GM19452 (cell line): ENCODE data around the gene DDX41.
A peak's percentile ranks its signal among the peaks of the same experiment; 100 is the strongest.

ENCODE experiments used
- ATAC-seq: cut with Tn5 transposase; IDR thresholded peaks from one replicate; pipeline ENCODE4 v1.9.1; 2021; ENCODE audit not compliant: unreplicated experiment

DDX41 gene

DNA sequence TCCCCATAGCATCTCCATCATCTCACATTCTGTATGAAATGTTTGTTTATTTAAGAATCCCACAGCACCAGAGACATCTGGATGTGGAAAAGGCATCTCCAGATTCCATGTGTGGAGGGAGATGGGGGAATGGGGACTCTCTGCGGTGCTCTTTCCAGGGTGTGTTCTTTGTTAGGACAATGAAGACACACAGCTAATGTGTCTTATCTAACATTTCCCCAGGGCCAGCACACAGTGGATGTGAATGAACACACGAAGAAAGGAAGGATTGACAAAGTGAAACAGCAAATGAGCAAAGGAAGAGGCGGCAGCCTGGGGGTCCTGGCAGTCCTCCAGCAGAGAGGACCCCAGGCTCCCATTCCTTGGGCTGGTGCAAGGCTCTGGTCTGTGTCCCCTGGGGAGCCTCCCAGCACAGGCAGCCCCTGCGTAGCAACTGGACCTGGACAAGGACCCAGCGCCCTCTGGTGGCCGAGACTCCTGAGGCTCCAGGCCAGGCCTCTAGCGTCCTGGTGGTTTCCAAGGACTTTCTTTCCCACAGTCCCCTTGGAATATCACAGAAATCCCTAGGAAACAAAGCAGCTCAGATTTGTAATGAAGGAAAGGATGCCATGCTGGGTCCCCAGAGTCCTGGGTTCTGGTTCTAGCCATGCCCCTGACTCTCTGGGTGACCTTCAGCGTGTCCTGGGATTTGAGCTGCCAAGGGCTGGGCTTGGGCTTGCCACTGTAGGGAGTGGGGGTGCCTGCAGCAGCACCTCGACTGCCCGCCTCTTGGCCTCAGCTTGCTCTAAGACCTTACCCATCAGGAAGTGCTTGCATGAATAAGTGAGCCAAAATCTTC lies 15.9 kb downstream of the DDX41 start:
- peak; percentile 31 for ATAC-seq

DNA sequence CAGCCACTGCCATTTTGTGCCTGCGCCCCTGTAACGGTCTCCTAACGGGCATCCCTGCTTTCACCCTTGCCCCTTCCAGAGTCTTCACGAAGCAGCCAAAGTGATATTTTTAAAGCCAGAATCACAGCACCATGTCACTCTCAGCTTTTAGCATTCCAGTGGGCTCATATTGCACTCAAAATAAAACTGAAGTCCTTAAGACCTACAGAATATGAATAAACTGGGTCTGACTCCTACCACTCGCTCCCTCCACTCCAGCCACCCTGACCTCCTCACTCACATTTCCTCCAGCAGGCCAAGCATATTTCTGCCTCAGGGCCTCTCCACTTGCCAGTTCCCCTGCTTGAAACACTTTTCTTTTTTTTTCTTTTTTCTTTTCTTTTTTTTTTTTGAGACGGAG lies 16.9 kb downstream of the DDX41 start:
- ATAC-seq: no peak

DNA sequence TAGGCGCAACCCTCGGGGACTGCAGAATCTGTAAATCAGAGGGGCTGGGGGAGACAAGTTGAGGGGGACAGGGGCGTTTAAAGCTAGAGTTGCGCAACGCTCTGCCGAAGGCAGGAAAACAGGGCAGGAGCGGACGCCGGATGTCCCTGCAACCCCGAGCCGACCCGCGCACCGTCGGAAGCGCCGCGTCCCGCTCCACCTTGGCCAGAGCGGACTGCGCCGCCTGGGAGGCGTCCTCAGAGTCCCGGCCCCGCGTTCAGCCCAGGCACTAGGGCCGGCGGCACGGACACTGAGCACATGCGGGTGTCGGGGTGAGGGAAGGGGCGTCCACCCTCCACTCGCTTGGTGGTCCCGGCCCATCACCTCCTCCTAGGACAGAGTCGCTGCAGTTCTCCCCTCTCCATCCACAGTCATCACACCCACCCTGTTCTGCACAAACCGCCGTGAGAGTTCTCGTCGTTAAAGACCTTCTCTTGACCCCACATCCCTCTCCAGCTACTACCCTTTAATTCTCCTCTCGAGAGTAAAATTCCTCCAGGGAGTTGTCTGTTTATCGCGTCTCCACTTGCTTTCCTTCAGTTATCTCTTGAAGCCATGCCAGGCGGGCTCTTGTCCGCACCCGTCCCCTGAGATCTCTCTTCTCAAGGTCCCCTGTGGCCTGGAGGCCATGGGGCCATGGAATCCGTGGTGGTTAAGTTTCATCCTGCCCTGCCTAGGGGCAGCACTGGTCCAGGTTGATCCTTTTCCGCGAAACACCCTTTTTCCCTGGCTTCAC lies 18.6 kb downstream of the DDX41 start:
- no peak for ATAC-seq

DNA sequence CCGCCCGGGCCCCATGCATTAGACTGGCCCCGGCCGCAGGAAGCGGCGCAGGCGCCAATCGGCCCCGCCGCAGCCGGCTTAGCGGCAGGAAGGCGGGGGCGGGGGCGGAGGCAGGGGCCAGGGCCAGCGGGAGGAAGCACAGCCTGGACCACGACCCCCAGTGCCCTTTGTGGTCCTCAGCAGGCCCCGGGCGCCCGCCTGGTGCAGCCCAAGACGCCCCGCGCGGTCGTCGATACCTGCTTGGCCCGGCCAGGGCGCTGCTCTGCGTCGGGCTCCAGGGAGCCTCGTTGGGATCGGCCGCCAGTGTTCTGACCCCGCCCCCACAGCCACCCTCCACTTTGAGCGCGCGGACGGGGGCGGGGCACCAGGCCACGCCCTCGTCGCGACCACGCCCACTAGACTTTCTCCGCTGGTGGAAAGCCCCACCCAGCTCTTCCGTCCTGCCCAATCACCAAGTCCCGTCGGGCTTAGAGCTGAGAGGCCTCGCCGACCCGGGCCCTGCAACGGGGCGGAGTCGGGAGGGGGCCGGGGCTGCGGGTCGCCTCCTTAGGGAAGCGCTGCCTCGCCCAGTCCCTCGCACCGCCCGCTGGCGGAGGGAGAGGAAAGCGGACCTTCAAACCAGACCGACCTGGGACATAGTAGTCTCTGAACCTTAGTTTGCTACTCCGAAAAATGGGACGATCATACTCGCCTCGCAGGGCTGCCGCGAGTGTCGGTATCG lies 19.3 kb downstream of the DDX41 start, which contains the start of gene PDLIM7:
PDLIM7 (minus strand) TSS at position 313 of the 721 bp plus-strand sequence. CDS start 1,092 bp downstream, outside the sequence.
- ATAC-seq: peak; percentile 68

DNA sequence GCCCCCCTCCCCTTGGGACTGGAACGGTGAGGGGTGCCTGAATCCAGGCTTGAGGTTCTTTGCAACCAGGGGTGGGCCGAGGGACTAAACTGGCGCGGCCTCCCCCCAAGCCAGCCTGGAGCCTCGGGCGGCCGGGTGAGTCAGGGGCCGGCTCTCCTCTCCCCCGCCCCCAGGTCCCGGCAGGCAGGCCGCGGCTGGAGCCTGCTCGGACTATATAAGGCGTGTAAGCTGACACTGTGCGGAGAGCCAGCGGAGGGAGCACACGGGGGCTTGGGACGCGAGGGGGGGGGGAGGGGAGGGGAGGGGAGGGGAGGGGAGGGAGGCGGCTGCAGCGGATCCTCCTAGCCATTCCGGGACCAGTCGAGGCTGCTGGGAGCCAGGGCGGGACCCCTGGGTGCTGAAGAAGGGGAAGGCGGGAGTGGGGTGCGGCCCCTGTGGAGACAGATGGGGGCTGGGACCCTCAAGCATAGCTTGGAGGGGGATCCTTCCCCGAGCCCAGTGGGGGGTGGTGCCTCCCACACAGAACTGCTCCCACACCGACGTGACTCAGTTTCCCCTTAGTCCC lies 20.0 kb downstream of the DDX41 start:
- peak; percentile 0 for ATAC-seq

DNA sequence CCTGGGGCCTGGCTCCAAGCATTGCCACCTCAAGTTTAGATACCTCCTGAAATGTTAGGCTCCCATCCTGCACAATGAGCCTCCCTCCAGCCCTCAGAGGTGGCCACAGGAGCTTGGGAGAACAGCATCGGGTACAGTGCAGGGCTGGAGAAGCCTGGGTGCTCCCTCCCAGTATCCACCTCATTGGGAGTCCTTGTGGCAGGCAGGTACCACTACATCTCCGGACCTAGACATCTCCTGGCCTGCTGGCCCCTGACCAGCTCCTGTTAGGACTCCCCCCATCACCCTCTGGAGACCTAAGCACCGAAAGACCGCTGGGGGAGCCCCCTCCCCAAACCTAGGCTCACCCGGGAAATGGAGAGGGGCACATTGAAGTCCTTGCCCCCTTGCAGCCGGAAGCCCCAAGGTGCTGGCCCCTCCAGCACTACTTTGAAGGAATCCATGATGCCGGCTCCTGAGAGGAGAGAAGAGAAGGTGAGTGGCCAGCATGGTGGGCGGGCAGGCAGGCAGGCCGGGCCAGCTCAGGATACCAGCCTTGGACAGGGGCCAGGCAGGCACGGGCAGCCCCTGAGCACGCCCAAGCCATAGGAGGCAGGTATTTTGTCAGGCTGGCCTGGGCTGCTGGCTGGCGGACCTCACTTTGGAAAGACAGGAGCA lies 20.6 kb downstream of the DDX41 start:
- no peak for ATAC-seq

DNA sequence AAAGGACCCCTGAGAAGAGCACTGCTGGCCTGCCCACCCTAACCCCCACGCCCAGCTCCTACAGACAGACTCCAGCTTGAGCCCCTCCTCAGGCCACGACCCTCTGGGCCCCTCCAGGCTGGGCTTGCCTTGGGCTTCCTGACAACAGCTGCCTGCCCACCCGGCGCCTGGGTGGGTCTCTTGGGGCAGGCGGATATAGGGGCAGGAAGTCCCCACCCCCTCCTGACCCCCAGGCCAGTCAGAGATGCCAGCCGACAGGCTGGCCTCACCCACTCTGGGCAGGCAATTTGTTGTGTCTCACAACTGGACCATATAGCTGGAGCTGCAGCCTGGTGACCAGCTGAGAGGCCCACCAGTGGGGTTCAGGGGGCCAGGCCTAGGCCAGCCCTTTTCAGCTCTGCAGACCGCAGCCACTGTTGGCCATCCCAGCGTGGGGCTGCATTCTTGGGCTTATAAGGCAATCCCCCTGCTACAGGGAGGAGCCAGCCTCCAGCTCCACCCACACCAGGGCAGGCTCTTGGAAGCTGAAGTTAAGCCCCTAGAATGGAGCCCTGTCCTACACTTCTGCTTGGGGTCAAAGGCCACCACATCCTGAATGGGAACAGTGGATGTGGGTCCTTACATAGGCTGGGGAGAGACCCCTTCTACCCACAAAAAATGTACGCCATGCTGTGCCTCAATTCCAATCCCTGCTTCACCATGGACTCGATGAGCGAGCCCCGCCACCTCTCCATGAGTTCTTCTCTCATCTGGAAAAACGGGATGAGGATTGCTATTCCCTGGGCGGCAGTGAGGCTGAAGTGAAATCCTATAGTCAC lies 21.3 kb downstream of the DDX41 start:
- ATAC-seq: no peak

DNA sequence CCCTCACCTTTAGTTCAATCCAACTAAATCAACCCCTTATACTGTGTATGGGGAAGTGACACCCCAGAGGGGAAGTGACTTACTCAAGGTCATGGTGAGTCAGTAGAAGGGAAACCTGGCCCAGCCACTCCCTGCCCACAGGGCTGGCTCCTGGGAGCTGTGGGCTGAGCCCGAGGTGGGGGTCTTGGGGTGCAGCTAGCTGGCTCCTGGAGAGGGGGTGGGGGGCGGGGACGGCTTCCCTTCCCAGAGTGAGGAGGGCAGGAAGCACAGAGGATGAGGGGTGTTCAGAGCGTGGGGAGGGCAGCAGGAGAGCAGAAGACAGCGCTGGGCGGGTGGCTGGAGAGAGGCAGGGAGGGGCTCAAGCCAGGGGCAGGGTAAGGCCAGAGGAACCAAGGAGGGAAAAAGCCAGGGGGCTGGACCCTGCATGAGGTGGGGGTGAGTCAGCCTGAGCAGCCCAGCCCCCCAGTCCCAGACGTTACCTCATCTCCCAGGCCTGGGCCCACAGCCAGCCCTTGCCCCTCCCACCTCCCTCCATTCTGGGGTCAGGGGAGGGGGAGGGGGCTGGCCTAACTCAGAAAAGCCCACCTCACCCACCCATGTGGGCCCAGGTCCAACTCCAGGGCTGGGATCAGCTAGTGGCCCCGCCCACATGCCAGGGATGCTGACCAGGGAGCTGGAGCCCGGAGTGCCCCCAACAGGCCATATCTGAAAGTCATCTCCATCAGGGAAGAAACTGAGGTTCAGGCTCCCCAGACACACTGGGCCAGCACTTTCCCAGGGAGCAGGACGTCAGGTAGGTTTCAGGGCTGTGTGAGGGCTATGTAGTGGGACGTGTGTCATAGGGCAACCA lies 22.2 kb downstream of the DDX41 start:
- ATAC-seq: no peak

DNA sequence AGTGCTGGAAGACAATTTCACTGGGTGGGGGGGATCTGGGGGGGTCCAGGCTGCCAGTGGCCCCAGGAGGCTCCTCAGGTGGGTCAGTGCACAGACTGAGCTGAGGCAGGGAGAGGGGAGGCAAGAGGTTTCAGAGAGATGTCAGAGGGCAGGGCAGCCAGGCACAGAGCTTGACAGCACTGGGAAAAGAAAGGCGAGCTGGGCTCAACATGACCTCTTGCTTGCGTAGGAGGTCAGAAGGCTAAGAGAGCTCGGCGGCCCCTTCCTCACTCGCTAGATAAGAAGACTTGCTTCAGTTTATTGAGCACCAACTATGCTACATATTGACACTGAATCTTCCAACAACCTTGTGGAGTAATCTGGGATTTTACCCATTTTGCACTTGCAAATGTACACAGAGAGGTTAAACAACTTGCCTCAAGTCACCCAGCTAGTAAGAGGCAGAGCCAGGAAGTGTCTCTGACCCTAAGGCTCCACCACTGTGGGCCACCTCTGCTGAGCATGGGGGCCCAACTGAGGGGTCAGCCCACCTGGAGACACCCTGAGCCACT lies 22.9 kb downstream of the DDX41 start:
- ATAC-seq: no peak

DNA sequence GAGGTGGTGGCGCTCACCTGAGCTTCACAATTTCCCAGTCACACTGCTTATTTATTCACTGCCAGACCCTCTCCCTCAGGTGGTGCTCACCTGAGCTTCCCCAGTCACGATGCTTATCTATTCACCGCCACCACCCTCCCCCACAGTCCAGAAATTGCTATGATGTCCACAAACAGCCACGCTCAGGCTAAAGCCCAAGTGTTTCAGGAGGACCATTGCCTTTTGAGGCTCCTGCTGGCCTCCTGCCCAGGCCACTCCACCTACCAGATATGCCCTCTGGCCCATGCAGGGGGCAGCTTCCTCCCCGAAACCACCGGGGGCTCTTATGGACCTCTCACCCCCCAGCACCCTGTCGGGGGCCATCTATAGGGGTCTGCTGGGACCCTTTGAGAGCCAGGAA lies 23.9 kb downstream of the DDX41 start:
- no peak for ATAC-seq

DNA sequence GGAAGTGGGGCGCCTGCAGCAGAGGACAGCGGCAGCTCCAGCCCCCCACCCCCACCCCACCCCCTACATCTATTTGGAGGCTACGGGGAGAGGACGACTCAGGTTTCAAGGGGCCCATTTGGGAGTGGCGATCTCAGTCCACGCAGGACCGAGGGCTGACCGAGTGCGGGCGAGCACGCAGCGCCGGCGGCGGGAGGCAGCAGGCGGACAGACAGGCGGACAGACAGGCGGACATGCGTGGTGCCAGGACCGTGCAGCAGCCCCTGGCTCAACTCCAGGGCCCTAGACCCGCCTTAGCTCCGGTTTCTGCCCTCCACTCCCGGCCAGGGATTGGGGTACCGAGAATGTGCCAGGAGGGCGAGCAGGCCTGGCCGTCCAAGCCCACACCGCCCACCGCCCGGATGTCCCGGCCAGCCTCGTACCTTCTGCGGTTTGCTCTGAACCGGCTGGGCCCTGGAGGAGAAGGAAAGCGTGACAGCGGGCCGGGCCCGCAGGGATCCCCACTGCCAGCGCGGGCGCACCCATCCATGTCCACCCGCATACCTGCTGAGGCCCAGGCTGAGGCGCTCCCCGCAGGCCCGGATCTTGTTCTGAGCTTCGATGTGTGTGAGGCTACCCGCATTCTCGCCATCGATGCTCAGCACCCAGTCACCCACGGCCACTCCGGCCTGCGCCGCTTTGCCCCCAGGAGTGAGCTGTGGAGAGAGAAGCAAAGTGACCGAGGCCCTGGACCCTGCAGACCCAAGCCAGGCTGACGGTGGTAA lies 24.6 kb downstream of the DDX41 start:
- ATAC-seq: no peak

DNA sequence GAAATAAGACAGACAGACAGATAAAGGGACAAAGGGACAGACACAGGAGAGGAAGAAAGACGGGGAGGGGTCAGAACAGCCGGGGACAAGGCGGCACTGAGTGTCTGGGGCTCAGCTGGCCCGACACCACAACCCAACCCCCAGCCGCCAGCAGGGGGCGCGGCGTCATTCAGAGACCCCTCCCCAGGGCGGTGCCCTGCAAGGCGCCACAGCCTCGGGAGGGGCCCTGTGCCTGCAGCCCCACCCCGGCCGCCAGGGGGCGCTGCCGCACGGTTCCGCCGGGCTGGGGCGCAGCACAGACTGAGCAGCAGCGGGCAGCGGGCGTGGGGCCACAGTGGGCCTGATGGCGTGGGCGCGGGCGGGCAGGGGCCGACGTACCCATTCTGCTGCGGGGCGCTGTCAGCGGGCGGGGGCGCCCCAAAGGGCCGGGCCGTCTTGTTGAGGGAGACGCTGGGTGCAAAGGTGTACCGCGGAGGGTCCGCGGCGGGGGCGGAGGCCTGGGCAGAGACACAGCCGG lies 25.3 kb downstream of the DDX41 start:
- no peak for ATAC-seq

DNA sequence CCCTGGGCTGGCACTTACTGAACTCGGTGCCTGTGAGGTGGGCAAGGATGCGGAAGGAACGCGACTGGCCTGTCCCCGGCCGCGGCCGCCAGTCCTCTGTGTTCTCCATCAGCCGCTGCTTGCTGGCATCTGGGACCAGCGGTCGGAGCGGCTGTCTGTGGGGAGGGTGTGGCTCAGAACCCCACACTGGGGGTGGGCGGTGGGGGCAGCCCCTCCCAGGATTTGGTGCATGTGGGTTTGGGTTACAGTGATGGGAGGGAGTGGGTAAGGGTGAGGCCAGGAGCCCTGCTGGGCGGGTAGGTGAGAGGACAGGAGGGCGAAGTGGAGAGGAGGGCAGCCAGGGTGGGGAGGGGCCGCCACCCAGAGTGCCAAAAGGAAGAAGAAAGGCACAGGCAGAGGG lies 25.8 kb downstream of the DDX41 start:
- no peak for ATAC-seq

DNA sequence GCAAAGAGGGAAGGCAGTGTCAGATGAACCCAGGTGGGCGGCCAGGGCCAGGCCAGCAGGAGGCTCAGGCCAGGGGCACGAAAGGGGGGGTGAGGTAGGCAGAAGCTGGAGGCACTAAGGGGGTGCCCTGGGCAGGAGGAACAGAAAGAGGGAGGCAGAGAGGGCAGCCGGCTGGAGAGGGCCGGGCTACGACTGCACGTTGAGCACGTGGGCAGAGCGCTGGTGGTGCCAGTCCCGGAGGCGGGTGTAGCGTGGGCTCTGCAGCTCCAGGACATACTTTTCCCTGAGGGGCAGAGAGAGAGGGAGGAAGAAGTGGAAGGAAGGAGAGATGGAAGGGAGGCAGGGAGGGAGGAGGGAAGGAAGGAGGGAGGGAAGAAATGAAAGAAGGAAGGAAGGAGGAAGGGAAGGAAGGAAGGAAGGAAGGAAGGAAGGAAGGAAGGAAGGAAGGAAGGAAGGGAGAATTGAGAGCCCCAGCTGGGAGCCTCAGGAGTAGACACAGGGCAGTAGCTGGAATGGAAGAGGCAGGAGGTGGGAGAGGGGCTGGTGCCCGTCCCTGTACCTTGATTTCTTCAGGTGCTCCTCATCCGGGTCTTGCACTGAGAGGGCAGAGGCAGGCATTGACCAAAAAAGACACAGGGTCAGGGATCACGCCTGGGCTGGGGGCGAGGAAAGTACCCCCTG lies 26.3 kb downstream of the DDX41 start:
- ATAC-seq: no peak

DNA sequence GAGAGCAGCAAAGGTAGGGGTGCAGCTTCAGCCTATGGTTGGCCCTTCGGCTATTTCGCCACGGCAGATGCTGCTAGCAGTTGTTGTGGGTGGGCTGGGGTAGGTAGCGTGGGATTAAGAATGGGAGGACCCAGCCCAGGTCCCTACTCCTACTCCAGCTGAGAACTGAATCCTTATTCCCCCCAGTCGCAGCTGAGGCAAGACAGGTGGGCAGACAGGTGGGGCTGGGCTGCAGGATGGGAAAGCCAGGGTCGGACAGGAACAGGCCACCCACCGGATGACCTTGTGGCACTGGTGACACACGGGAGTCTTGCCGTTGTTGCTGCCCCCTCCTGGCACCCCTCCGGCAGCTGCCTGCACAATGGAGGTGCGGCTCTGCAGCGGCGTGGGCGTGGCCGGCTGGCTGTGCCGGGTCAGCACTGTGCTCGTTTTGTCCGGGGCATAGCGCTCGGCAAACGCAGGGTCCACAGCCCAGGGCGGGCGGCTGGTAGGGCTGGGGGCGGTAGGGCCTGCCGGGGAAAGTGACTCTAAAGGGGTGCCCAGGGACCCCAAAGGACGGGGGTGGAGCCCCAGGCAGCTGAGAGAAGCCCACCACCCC lies 27.5 kb downstream of the DDX41 start:
- no peak for ATAC-seq

DNA sequence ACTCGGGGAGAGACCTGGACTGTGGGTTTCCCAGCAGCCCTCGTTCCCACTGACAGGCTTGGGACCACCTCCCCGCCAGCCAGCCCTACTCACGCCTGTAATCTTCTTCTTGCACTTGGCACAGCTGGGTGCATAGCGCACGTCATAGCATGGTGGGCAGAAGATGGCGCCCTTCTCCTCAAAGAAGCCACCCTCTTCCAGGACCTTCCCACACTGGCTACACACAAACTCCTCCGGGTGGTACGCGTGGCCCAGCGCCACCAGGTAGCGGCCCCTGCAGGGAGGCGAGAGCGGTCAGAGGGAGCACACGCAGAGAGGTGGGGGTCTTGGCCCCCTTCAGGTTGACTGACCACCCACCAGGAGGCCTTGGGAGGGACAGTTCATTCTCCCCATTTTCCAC lies 28.8 kb downstream of the DDX41 start:
- ATAC-seq: no peak

DNA sequence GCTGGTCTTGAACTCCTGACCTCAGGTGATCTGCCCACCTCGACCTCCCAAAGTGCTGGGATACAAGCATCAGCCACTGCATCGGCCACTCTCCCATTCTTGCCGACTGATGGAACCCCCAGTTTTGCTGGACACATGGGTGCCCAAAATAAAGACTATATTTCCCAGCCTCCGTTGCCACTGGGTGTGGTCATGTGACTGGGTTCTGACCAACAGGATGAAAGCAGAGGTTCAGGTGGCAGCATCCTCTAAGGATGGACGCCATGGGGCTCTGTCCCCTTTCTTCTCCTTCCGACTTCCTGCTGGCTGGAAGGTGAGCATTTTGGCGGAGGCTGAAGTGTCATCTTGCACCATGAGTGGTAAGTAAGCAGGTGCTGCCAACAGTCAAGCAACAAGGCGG lies 29.6 kb downstream of the DDX41 start:
- ATAC-seq: no peak
